Transverse colon (tissue), 3 donors: Measurements from ENCODE around the gene MIDN.
A peak's percentile ranks its signal among the peaks of the same experiment; 100 is the strongest.

Source experiments
- EP300 ChIP-seq: sonication (generic); formaldehyde crosslinking; IDR thresholded peaks from one replicate; pipeline ENCODE4 v1.6.1; 2017; ENCODE audit warnings: antibody characterized with exemption, low read depth
- POLR2A ChIP-seq: fragments of 450-650 bp; IDR thresholded peaks from one replicate; pipeline ENCODE4 v1.6.1; 2016; ENCODE audit warnings: antibody characterized with exemption, mild to moderate bottlenecking, moderate library complexity
- TF ChIP-seq, protein P1 (sequence below), 5 experiments: fragments of 200-600 bp in 3 of 5; fragments of 450-650 bp in 2 of 5; sonication (generic) in 3 of 5; IDR thresholded peaks; 1 replicate in 2 of 5; 2 replicates in 3 of 5; pipeline ENCODE4 v1.5.1; 2016 to 2017; ENCODE audit warnings: antibody characterized with exemption in 5 of 5, inconsistent platforms in 3 of 5, mild to moderate bottlenecking in 2 of 5, moderate library complexity in 1 of 5

DNA sequence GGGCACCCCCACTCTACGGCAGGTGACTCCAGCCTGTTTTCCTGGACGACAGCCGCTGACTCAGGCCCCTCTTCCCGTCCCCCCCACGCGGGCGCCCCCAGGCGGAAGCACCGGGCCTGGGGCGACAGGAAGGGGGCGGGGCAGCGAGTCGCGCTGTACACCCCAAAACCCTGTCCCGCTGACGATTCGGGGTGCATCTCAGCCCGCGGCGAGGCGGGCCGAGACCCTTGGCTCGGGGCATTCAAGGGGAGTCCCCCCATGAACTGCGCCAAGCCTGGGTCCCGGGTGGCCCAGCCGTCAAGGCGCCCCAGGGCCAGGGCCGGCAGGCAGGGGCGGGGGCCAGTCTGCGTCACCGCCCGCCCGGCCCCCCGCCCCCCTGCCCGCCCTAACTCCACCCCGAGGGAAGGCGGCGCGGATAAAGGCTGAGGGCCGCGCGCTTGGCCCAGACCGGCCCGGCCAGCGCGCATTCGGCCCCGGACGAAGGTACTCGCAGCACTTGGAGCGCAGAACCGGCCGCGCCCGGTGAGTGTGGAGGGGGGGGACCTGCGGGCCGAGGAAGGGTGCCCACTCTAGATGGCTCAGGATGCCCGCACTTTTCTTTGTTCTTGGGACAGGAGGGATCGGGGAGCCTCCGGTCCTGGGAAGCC lies at the start of gene MIDN:
- TF ChIP-seq POLR2A, result peak; percentile 97
- TF ChIP-seq, protein P1, sequence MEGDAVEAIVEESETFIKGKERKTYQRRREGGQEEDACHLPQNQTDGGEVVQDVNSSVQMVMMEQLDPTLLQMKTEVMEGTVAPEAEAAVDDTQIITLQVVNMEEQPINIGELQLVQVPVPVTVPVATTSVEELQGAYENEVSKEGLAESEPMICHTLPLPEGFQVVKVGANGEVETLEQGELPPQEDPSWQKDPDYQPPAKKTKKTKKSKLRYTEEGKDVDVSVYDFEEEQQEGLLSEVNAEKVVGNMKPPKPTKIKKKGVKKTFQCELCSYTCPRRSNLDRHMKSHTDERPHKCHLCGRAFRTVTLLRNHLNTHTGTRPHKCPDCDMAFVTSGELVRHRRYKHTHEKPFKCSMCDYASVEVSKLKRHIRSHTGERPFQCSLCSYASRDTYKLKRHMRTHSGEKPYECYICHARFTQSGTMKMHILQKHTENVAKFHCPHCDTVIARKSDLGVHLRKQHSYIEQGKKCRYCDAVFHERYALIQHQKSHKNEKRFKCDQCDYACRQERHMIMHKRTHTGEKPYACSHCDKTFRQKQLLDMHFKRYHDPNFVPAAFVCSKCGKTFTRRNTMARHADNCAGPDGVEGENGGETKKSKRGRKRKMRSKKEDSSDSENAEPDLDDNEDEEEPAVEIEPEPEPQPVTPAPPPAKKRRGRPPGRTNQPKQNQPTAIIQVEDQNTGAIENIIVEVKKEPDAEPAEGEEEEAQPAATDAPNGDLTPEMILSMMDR (IDR thresholded peaks at IDR 0.05), result peak in 4 of 5 experiments; percentile 33 to 38 (median 34)
- TF ChIP-seq EP300, result peak; percentile 41
